ENCODE measurements around the gene CRYM. TPM values are rescaled to one million over a fixed set of nuclear protein-coding genes. Genes with fewer than 3 reads are reported as not detected.

Gene CRYM
- total RNA-seq, 2 donors from 2014 or later: 14.2 to 21.0 TPM

DNA sequence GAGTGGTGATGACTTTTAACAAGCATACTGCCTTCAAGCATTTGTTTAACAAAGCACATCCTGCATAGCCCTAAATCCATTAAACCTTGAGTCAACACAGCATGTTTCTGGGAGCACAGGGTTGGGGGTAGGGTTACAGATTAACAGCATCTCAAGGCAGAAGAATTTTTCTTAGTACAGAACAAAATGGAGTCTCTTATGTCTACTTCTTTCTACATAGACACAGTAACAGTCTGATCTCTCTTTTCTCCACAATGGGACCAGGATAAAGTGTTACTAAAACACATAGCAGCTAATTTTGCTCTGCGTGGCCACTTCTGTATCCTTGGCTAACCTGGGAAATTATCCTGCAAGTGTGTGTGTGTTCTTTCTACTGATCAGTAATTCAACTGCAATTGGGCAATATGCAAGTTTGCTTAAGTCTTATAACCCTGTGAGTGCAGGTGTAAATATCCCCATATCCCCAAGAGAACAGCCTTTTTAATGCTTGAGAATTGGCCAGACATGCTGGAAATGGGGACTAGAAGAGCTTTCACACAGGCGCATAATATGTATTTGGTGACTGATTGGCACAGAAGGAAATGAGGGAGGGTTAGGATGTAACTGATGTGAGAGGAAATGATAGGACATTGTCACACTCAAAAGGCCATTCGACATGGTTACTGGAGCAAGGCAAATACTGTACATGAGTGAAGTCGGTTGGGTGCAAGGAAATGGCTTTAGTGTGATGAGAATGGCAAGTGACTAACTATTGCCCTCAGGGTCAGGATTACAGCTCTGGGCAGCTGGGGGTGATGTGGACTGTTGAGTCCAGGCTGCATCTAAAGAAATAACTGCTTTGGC, 55.4 kb downstream of the CRYM start:
- H3K9ac ChIP-seq (ENCODE audit: extremely low read depth, low read length, poor library complexity, severe bottlenecking): no peak overlapping the region
- H3K4me1 ChIP-seq (ENCODE audit: control insufficient read depth, insufficient read depth, low read length): peaks cover 5% of the 10 kb centered on the region
- no peaks in the 10 kb centered on the region for H3K27me3 ChIP-seq (ENCODE audit: control insufficient read depth, insufficient read depth, low read length, poor library complexity, severe bottlenecking)
- H3K4me3 Mint-ChIP-seq: peak overlapping the region; percentile 43
- H3K27me3 Mint-ChIP-seq (ENCODE audit: insufficient read depth): peaks cover 65% of the 10 kb centered on the region
- H3K9me3 ChIP-seq (ENCODE audit: control insufficient read depth, low read length): no peaks in the 10 kb centered on the region
- peaks cover 3% of the 10 kb centered on the region for H3K9me3 Mint-ChIP-seq
- no peak for TF ChIP-seq CTCF (conservative IDR thresholded peaks at IDR 0.05)
- peak overlapping the region; percentile 89 for H3K27ac Mint-ChIP-seq
- no peak for DNase-seq
- H3K36me3 ChIP-seq (ENCODE audit: control insufficient read depth, insufficient read depth, low read length): no peaks in the 10 kb centered on the region
- 66 to 73% methylated on average over 4 of the region's 4 CpGs for whole genome bisulfite sequencing, 2 experiments (ENCODE audit: insufficient coverage in 1 of 2, insufficient read length in 1 of 2)
- H3K27ac ChIP-seq (ENCODE audit: low read depth, low read length): no peak overlapping the region
- peak overlapping the region; percentile 35 for H3K4me3 ChIP-seq (ENCODE audit: low read length)
- peaks cover 42% of the 10 kb centered on the region for H3K4me1 Mint-ChIP-seq
- H3K36me3 Mint-ChIP-seq (ENCODE audit: low read depth): no peaks in the 10 kb centered on the region

DNA sequence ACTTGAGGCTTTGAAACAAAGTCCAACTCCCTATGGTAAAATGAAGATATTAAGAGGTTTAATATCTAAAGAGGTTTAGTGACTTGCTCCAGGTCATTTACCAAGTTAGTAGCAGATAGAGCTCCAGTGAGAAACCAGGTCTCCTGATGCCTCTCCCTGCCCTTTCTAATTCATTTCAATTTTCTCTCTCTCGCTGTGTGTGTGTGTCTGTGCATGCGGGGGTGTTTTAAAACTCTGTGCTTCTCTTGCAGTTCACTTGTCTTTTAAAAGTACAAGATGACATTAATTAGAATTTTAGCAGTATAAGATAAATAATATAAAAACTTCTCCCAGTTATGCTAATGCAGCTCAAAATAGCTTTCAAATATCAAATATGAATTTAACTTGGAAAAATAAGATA, 58.5 kb downstream of the CRYM start:
- Mint-ChIP-seq H3K4me3 (no peak overlapping the region), H3K27ac (no peak overlapping the region), H3K9me3 (peaks cover 3% of the 10 kb centered on the region), H3K36me3 (ENCODE audit: low read depth) (no peaks in the 10 kb centered on the region), H3K4me1 (peaks cover 33% of the 10 kb centered on the region), H3K27me3 (ENCODE audit: insufficient read depth) (peaks cover 46% of the 10 kb centered on the region)
- DNase-seq: no peak
- H3K9ac ChIP-seq (ENCODE audit: extremely low read depth, low read length, poor library complexity, severe bottlenecking): no peak overlapping the region
- no peak for TF ChIP-seq CTCF (conservative IDR thresholded peaks at IDR 0.05)
- H3K4me3 ChIP-seq (ENCODE audit: low read length): no peak overlapping the region
- no peaks in the 10 kb centered on the region for H3K36me3 ChIP-seq (ENCODE audit: control insufficient read depth, insufficient read depth, low read length)
- H3K27ac ChIP-seq (ENCODE audit: low read depth, low read length): no peak overlapping the region
- no peaks in the 10 kb centered on the region for H3K9me3 ChIP-seq (ENCODE audit: control insufficient read depth, low read length)
- H3K4me1 ChIP-seq (ENCODE audit: control insufficient read depth, insufficient read depth, low read length): peaks cover 5% of the 10 kb centered on the region
- no peaks in the 10 kb centered on the region for H3K27me3 ChIP-seq (ENCODE audit: control insufficient read depth, insufficient read depth, low read length, poor library complexity, severe bottlenecking)
- no CpG with 5 or more reads among the region's 2 CpGs for WGBS, 2 experiments (ENCODE audit: insufficient coverage in 1 of 2, insufficient read length in 1 of 2)

DNA sequence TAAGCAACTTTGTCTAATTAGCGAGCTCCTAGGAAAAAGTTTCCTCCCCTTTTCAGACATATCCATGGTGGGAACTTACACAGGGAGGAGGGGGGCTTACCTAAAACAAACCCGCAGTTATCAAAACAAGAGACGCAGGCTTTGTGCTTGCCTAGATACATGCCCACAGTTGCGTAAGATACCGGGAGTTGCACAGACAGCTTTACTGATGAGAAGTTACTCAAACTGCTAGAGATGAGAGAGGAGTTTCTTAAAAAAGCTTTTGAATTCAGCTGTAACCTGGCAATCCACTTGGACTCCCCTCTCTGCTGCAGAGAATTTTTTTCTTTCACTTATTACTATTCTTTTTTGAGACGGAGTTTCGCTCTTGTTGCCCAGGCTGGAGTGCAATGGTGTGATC, 59.9 kb downstream of the CRYM start:
- DNase-seq: no peak
- H3K27ac Mint-ChIP-seq: no peak overlapping the region
- no peaks in the 10 kb centered on the region for H3K9me3 ChIP-seq (ENCODE audit: control insufficient read depth, low read length)
- H3K4me1 Mint-ChIP-seq: peaks cover 26% of the 10 kb centered on the region
- H3K4me3 Mint-ChIP-seq: no peak overlapping the region
- H3K4me3 ChIP-seq (ENCODE audit: low read length): no peak overlapping the region
- peaks cover 42% of the 10 kb centered on the region for H3K27me3 Mint-ChIP-seq (ENCODE audit: insufficient read depth)
- H3K9ac ChIP-seq (ENCODE audit: extremely low read depth, low read length, poor library complexity, severe bottlenecking): no peak overlapping the region
- WGBS, 2 experiments (ENCODE audit: insufficient coverage in 1 of 2, insufficient read length in 1 of 2): 87 to 92% methylated on average over 7 of the region's 7 CpGs
- H3K27ac ChIP-seq (ENCODE audit: low read depth, low read length): no peak overlapping the region
- H3K9me3 Mint-ChIP-seq: peaks cover 3% of the 10 kb centered on the region
- no peaks in the 10 kb centered on the region for H3K36me3 Mint-ChIP-seq (ENCODE audit: low read depth)
- peaks cover 5% of the 10 kb centered on the region for H3K4me1 ChIP-seq (ENCODE audit: control insufficient read depth, insufficient read depth, low read length)
- no peaks in the 10 kb centered on the region for H3K27me3 ChIP-seq (ENCODE audit: control insufficient read depth, insufficient read depth, low read length, poor library complexity, severe bottlenecking)
- no peak for TF ChIP-seq CTCF (conservative IDR thresholded peaks at IDR 0.05)
- H3K36me3 ChIP-seq (ENCODE audit: control insufficient read depth, insufficient read depth, low read length): no peaks in the 10 kb centered on the region
